ENCODE data around the gene POFUT2.

The POFUT2 gene

GRCh38 chr21:45297329-45297728 lies 9.6 kb upstream of the POFUT2 start:
- DNase-seq, result no peak

- no peak for DNase-seq
These were observed 8.9 kb upstream of the POFUT2 start for GRCh38 chr21:45296638-45297037.

DNA sequence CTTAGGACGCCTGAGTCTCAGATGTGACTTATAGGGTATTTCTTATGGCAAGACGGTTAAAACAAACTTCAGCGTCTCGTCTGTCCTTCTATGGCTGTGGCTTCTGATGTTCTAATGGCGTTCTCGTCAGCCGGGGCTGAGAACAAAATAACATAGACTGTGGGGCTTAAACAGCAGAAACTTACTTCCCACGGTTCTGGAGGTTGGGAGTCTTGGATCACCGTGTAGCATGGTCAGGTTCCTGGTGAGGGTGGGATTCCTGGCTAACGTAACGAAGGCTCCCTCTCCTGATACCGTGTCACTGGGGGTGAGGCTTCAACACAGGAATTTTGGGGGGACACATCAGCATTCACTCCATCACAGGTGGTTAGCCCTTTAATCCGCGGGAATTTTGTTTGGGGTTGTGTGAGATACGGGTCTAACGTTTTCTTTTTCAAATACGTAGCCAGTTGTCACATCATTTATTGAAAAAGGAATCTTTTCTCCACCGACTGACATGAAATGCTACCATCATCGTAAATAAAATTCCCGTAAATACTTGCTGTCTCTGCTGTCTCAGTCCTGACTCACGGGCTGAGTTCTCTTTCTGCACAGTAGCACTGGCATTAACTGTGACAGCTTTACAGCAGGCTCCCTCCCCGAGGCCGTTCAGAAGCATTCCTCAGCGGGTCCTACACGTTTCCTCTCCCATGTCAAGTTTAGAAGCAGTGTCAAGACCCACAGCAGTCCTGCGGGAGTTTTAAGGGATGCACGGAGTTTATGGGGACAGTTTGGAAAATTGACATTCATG lies 8.1 kb upstream of the POFUT2 start:
- no peak for DNase-seq

DNA sequence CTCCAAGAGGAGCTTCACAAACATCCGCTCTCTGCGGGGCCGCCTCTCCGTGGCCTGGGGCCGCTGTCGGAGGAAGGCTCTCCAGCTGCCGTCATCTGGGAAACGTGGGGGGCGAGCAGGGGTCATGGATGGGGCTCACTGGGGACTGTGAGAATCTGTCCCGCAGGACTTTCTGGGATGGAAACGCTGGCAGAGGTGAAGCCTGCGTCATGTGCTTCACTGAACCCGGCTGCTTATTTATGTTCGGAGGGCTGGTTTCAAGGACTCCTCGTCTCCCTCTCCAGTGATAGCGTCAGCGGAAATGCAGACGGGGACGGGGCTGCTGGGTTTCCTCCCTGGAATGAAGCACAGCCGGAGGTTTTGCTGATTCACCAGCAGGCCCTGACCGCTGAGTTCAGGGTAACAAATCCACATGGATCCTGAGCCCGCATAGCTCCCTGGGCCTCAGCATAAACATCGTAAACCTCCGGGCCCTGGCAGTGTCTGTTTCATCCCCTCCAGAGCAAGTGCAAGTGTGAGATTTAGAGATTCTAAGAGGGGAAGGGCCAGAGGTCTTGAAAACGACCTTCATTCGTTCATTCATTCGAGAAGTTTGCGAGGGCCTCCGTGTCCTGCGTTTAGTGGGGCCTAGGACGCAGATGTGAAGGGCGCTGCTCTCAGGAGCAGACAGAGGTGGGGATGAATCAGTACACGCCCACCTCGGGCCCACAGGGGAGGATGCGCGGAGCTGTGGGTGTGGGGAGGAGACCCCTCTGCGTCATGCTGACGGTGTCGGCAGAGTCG lies 7.0 kb upstream of the POFUT2 start:
- no peak for DNase-seq

- DNase-seq, result no peak
These were observed 6.2 kb upstream of the POFUT2 start for GRCh38 chr21:45293726-45294401.

DNA sequence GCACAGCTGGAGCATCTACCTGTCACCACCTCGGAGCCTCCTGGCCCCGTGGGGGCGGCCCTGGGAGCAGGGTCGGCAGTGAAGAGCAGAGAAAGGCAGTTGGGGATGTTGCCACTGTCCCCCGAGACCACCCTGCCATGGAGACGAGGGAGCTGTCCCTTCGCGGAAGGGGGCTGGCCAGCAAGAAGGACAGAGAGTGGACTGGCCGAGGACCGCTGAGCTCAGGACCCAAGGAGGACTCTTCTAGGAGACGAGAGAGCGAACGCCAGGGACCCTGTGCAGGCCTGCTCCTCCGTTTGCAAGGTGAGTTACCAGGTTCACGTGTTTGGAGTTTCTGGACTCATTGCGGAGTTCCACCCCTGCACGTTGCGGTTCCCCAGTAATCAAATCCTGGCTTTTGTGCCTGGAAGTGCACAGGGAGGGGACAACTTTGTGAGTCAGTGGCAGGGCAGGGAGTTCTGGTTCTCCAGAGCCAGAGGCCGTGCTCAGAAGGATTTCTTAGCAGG lies 5.6 kb upstream of the POFUT2 start:
- no peak for DNase-seq

GRCh38 chr21:45292399-45293219 lies 4.9 kb upstream of the POFUT2 start:
- peak; percentile 61 to 64 for DNase-seq

GRCh38 chr21:45291613-45292398 lies 4.1 kb upstream of the POFUT2 start:
- no peak for DNase-seq

DNA sequence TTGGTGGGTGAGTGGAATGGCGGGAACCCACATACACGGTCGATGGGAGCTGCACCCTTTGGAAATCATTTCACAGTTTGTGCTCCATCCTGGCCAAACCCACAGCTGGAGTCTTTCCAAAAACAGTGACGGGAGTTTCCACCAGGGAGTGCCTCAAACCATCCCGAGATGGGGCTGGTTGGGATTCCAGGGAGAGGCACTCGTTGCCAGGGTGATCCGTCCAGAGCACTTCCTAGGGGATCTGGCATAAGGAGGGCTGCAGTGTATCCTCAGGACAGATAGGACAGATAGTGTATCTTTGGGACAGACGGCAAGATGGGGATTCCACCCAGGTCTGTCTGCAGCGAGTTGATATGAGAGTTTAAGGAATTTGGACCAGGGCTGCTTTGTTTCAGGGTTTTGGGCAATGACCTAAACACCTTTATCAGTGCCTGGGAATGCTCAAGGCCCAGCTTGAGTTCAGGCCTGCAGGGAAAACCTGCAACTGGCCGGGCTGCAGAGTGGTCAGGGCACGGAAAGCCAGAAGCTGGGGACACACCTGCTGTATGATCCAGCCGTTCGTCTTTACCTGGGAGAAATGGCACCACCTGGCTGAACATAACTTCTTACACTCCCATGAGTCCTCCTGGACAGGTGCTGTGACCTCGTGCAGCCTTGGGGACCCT lies 3.4 kb upstream of the POFUT2 start:
- no peak for DNase-seq

GRCh38 chr21:45289655-45290515 lies 2.2 kb upstream of the POFUT2 start:
- DNase-seq, result no peak

GRCh38 chr21:45289134-45289533 lies 1.4 kb upstream of the POFUT2 start:
- no peak for DNase-seq

GRCh38 chr21:45288441-45288841 lies 746 bp upstream of the POFUT2 start:
- DNase-seq, result no peak

DNA sequence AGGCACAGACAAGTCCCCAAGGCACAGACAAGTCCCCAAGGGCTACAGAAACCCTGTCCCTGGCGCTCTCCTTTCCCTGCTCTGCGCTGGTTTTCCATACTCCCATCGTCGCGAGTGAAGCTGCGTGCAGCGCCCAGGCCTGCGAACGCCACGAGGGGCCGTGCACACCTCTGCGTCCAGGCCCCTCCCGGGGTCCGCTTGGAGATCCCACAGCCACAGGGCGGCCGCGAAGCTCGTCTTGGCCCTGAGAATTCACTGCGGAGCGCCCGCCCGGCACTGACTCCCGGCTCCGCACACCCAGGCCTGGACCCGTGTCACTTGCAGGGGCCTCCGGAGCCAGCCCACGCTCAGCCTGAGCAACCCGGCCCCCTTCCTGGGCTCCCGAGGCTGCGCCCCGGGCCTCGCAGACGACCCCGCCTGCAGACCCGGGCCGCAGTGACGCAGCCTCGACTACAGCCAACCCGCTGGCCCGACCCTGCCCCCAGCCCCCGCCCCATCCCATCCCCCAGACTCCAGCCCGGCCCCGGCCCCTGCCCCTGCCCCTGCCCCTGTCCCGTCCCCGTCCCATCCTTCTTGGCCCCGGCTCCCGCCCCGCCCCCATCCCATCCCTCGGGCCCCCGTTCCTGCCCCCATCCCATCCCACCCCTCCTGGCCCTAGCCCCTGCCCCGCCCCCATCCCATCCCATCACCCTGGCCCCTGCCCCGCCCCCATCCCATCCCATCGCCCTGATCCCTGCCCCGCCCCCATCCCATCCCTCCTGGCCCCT lies 841 bp downstream of the POFUT2 start:
- DNase-seq, result no peak

DNA sequence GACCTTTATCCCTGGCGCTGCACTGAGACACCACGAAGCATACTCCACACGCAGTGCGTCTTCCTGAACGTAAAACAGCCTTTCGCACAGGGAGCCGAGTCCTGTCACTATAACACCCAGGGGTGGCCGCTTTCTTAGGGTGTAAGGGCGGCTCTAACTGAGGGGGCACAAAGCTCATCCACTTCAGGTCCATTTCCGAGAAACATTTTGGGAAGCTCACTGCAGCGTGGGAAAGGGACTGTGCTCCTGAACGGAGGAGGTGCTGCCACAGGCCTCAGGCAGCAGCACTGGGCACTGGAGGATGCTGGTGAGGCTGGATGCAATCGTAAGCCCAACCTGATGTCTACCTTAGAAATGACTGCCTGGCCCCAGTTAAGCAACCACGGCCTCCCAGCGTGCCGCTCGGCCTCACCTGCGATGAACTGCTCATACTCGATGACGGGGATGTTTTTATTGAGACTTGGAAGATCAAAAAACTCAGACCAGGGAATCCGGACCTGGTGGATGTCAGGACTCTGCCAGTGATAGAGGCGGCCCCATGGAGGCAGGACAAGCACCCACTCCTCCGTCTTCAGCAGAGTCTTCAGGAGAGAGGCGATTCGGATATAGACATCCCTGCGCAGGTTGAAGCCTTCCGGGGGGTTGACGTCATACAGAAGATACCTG lies 2.3 kb downstream of the POFUT2 start:
- no peak for DNase-seq

DNA sequence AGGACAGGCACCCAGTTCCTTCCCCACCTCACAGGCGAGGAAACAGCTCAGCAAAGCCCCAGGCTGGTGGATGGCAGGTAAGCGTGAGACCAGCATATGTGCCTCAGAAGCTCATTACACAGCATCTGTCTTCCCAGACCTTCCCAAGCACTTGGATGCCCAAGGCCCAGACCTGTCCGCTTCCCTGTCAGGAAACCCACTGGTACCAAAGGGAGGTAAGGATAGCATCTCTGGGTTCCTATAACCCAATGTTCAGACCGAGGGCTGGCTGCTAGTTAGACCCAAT lies 3.3 kb downstream of the POFUT2 start:
- no peak for DNase-seq

DNA sequence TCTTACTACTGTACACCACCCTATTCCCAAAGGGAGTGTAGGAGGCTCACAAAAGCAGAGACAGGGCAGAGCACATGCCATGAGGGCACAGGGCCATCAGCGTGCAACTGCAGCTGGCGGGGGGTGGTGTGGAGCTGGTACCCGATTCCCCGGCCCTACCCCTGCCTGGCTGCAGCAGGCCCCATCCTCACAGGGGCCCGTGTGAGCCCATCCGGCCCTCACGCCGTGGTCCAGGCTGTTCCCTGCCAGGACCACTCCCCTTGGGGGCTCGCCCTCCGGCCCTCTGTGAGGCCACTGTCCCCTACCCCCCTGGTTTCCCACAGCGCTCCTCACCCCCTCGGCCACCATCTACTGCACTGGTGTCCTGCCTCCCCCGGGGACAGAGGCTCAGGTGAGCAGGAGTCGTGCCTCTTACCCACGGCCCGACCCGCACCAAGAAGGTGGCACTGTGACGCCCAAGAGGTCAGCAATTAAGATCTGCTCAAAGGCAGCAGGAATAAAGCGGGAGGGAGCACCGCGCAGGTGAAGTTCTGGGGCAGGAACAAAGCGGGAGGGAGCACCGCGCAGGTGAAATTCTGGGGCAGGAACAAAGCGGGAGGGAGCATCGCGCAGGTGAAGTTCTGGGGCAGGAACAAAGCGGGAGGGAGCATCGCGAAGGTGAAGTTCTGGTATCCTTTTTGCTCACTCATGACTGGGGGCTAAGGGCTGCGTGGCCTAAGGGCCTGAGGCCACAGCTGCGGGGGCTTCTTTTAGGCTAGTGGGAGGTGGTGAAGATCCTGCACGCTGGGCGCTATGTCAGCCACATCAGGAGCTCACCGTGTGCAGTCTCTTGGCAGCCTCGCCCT lies 3.9 kb downstream of the POFUT2 start:
- no peak for DNase-seq

- no peak for DNase-seq
These were observed 4.6 kb downstream of the POFUT2 start for GRCh38 chr21:45283035-45283610.
